Body of pancreas (tissue), 4 donors: Measurements from ENCODE around the gene MUSK.

Experiments used
- CTCF ChIP-seq, 7 experiments: fragments of 450-650 bp in 4 of 7; fragments of 200-600 bp in 3 of 7; sonication (generic) in 3 of 7; IDR thresholded peaks; one replicate each; pipeline ENCODE4 v1.5.1; 2016 to 2019; ENCODE audit warnings: antibody characterized with exemption in 7 of 7
- POLR2A ChIP-seq, 3 donors: fragments of 450-650 bp; IDR thresholded peaks; one replicate each; pipeline ENCODE4 v1.6.1; 2016; ENCODE audit warnings: antibody characterized with exemption in 3 of 3, mild to moderate bottlenecking in 2 of 3

GRCh38 chr9:110742741-110743371 lies 74.3 kb downstream of the MUSK start:
- TF ChIP-seq CTCF (IDR thresholded peaks at IDR 0.05) (no peak), POLR2A (IDR thresholded peaks at IDR 0.05) (no peak)
